ENCODE data around the gene NRDC. TPM values are rescaled to one million over a fixed set of nuclear protein-coding genes. Genes with fewer than 3 reads are reported as not detected.
A peak's percentile ranks its signal among the peaks of the same experiment; 100 is the strongest.

Gene NRDC
- total RNA-seq, 1 donor from 2014 or later: 50.9 TPM

- no peak for DNase-seq
Observed at GRCh38 chr1:51758310-51758709, 120.2 kb downstream of the NRDC start.

GRCh38 chr1:51756290-51756689 is 122.2 kb downstream of the NRDC start:
- no peak for DNase-seq

- DNase-seq: no peak
Observed at GRCh38 chr1:51755437-51755836, 123.1 kb downstream of the NRDC start.

GRCh38 chr1:51754666-51755065 is 123.9 kb downstream of the NRDC start:
- DNase-seq: no peak

GRCh38 chr1:51753969-51754368 is 124.6 kb downstream of the NRDC start:
- DNase-seq: no peak

GRCh38 chr1:51752073-51752948 is 126.2 kb downstream of the NRDC start:
- DNase-seq: no peak

- no peak for DNase-seq
Observed at GRCh38 chr1:51750729-51751128, 127.8 kb downstream of the NRDC start.

GRCh38 chr1:51750218-51750617 is 128.3 kb downstream of the NRDC start:
- DNase-seq: peak; percentile 85

- DNase-seq: no peak
Observed at GRCh38 chr1:51749151-51749550, 129.4 kb downstream of the NRDC start.

GRCh38 chr1:51745304-51745570 is 133.3 kb downstream of the NRDC start:
- no peak for DNase-seq

GRCh38 chr1:51744506-51745303 is 133.8 kb downstream of the NRDC start:
- DNase-seq: no peak

GRCh38 chr1:51741121-51741681 is 137.3 kb downstream of the NRDC start:
- DNase-seq: no peak

GRCh38 chr1:51740652-51741051 is 137.9 kb downstream of the NRDC start:
- DNase-seq: peak; percentile 14

Other genes with a start within 250 kb of the NRDC start
- gene RAB3B, start 112.0 kb upstream of the NRDC start, total RNA-seq: 1.0 and 5.4 TPM in 2 replicates
- 12.8 and 14.1 TPM in 2 replicates for gene KTI12, start 155.1 kb upstream of the NRDC start, total RNA-seq
- 23.0 and 37.8 TPM in 2 replicates for gene TXNDC12, start 176.5 kb upstream of the NRDC start, total RNA-seq
- 30.7 and 43.9 TPM in 2 replicates for gene BTF3L4, start 177.6 kb upstream of the NRDC start, total RNA-seq

Measured in dermis blood vessel endothelial cell (primary cell).